ENCODE data around the gene RNFT2.

DNA sequence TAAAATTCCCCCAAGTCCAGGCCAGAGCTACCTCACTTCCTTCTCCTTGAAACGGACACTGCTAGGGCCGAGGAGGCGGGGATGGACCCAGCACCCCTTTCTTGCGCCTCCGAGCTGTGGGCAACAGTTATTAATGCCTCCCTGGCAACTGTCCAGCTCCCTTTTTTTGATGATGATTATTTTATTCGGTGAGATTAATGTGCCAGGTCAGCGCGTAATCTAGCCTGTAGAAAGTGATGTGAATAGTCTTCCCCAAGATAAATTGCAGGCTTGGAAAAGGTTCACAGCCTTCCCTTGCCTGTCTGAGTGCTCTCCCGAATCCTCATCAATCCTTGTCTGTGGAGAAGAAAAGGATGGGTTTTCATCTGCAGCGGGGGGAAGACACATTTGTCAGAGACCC lies 54.3 kb downstream of the RNFT2 start:
- TF ChIP-seq, protein P1, sequence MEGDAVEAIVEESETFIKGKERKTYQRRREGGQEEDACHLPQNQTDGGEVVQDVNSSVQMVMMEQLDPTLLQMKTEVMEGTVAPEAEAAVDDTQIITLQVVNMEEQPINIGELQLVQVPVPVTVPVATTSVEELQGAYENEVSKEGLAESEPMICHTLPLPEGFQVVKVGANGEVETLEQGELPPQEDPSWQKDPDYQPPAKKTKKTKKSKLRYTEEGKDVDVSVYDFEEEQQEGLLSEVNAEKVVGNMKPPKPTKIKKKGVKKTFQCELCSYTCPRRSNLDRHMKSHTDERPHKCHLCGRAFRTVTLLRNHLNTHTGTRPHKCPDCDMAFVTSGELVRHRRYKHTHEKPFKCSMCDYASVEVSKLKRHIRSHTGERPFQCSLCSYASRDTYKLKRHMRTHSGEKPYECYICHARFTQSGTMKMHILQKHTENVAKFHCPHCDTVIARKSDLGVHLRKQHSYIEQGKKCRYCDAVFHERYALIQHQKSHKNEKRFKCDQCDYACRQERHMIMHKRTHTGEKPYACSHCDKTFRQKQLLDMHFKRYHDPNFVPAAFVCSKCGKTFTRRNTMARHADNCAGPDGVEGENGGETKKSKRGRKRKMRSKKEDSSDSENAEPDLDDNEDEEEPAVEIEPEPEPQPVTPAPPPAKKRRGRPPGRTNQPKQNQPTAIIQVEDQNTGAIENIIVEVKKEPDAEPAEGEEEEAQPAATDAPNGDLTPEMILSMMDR (IDR thresholded peaks at IDR 0.05) = no peak
- no peak for TF ChIP-seq POLR2A (IDR thresholded peaks at IDR 0.05)
